Spleen (tissue), 7 donors: ENCODE data around the gene ARHGDIB.

Source experiments
- POLR2A ChIP-seq, 3 donors: fragments of 450-650 bp; IDR thresholded peaks; one replicate each; pipeline ENCODE4 v1.5.1; 2017; ENCODE audit warnings: antibody characterized with exemption in 3 of 3, mild to moderate bottlenecking in 1 of 3
- POLR2AphosphoS5 ChIP-seq, 3 donors: sonication (generic); formaldehyde crosslinking; IDR thresholded peaks; one replicate each; pipeline ENCODE4 v1.5.1; 2017; ENCODE audit warnings: antibody characterized with exemption in 3 of 3
- TF ChIP-seq, protein P1 (sequence below), 11 experiments: fragments of 200-600 bp in 7 of 11; fragments of 450-650 bp in 4 of 11; sonication (generic) in 4 of 11; IDR thresholded peaks in 8 of 11; conservative IDR thresholded peaks in 3 of 11; 1 replicate in 7 of 11; 2 replicates in 4 of 11; pipeline versions ENCODE4 v1.4.0 to v1.8.0; 2016 to 2021; ENCODE audit warnings: antibody characterized with exemption in 11 of 11, inconsistent platforms in 4 of 11, mild to moderate bottlenecking in 1 of 11
- donor health status: DM: no; HTN: no; CAD: no; lungs with moderate emphysema.
- donor health status: DM: no; HTN: no; CAD: no.
- donor health status: DM: no; HTN: no; CAD: no.

DNA sequence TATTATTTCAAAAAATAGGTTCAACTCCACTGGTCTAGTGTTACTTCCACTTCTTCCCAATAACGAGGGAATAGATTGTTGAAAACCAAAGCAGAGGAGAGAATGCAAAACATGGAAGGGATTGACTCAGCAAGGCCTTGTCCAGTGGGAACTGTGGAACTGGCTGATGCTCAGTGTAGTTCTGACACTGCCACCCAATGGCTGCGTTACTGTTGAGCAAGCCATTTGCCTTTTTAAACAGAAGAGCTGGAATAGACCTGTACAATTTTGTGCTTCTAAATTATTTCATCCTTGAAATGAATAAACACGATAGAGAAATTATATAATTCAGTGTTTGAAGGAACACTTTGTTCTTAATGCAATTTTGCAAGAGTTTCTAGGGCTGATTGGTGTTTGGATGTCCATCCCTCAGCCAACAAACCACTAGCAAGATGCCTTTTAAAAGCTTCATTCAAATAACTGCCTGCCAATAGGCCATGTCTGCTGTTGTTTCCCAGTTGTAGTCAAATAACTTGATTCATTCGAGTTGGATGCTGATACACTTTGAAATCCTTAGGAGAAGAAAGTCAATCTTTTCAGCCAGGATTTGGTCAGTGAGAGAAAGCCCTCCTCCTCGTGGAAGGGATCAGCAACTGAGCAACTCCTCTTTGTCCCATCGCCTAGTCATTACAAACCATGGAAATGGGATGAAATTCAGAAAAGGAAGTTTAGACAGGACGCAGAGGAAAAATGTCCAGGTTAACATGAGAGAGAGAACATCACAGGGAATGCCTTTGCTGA is 68.5 kb downstream of the ARHGDIB start:
- TF ChIP-seq POLR2AphosphoS5 (IDR thresholded peaks at IDR 0.05) (no peak), POLR2A (IDR thresholded peaks at IDR 0.05) (no peak)
- TF ChIP-seq, protein P1, sequence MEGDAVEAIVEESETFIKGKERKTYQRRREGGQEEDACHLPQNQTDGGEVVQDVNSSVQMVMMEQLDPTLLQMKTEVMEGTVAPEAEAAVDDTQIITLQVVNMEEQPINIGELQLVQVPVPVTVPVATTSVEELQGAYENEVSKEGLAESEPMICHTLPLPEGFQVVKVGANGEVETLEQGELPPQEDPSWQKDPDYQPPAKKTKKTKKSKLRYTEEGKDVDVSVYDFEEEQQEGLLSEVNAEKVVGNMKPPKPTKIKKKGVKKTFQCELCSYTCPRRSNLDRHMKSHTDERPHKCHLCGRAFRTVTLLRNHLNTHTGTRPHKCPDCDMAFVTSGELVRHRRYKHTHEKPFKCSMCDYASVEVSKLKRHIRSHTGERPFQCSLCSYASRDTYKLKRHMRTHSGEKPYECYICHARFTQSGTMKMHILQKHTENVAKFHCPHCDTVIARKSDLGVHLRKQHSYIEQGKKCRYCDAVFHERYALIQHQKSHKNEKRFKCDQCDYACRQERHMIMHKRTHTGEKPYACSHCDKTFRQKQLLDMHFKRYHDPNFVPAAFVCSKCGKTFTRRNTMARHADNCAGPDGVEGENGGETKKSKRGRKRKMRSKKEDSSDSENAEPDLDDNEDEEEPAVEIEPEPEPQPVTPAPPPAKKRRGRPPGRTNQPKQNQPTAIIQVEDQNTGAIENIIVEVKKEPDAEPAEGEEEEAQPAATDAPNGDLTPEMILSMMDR (IDR thresholded peaks at IDR 0.05 in 8 of 11, conservative IDR thresholded peaks at IDR 0.05 in 3 of 11) = no peak
